Kidney (tissue), 14 donors: ENCODE results near the gene PTPRJ. TPM values are rescaled to one million over a fixed set of nuclear protein-coding genes. Genes with fewer than 3 reads are reported as not detected.

Experiments
- DNase-seq, 5 donors: peaks; one replicate each; pipeline ENCODE4 v3.0.0-alpha.2; 2013 to 2020
- FAIRE-seq: peaks from 2 replicates; lab custom pipeline; 2012; peaks lifted over from hg19 to GRCh38; lab: Jason Lieb, UNC
- H3K27ac ChIP-seq, 2 donors: one replicate each; pipeline ENCODE4 v1.7.0; 2013; ENCODE audit warnings: low read depth in 2 of 2, low read length in 2 of 2, inconsistent platforms in 1 of 2
- H3K27me3 ChIP-seq: one replicate; pipeline ENCODE4 v1.7.1; 2013; ENCODE audit warnings: low read length, inconsistent platforms; ENCODE audit not compliant: control insufficient read depth, insufficient read depth
- H3K36me3 ChIP-seq, 3 donors: one replicate each; pipeline versions ENCODE4 v1.7.0 to v1.7.1; 2013; ENCODE audit warnings: low read length in 3 of 3, control low read depth in 1 of 3, inconsistent platforms in 1 of 3; ENCODE audit not compliant: insufficient read depth in 3 of 3, control insufficient read depth in 2 of 3
- H3K4me1 ChIP-seq, 3 donors: one replicate each; pipeline versions ENCODE4 v1.7.0 to v1.7.1; 2013; ENCODE audit warnings: low read length in 3 of 3, inconsistent platforms in 1 of 3, low read depth in 1 of 3; ENCODE audit not compliant: control insufficient read depth in 2 of 3, insufficient read depth in 2 of 3
- H3K4me3 ChIP-seq, 3 donors: one replicate each; pipeline versions ENCODE4 v1.7.0 to v1.8.1; 2013; ENCODE audit warnings: low read length in 3 of 3, control low read depth in 1 of 3, inconsistent platforms in 1 of 3
- H3K9ac ChIP-seq, 3 donors: one replicate each; pipeline versions ENCODE4 v1.7.0 to v1.7.1; 2013; ENCODE audit warnings: low read length in 3 of 3, control low read depth in 1 of 3, inconsistent platforms in 1 of 3
- H3K9me3 ChIP-seq, 3 donors: one replicate each; pipeline versions ENCODE4 v1.7.0 to v1.7.1; 2013; ENCODE audit warnings: low read length in 3 of 3, control low read depth in 1 of 3, inconsistent platforms in 1 of 3; ENCODE audit not compliant: control insufficient read depth in 2 of 3, insufficient read depth in 1 of 3
- intact Hi-C: fragments of 100-400 bp; cut with DNase I; formaldehyde crosslinking; loops from one replicate; pipeline ENCODE4 v1.11.1; 2022
- polyA plus RNA-seq: library from polyadenylated mRNA; stranded (reverse); fragments of 350-450 nt; fragmentation: Illumina TruSeq; extraction: RNeasy Lipid Tissue Mini Kit (QIAGEN cat#74804); gene quantifications from one replicate; pipeline ENCODE4 v1.2.3, GENCODE V29; 2014; ENCODE audit warnings: low read depth, low replicate concordance; ENCODE audit not compliant: insufficient read depth
- total RNA-seq: library from RNA; stranded (reverse); fragmentation: NEBNext Ultra II Directional; extraction: Animal tissue kit (Norgen Biotek cat#: 25700); gene quantifications from one replicate; pipeline ENCODE4 v1.2.1, GENCODE V29; 2021
- TF ChIP-seq, protein P1 (sequence below): IDR thresholded peaks from 3 replicates; pipeline ENCODE4 v1.5.1; 2012; ENCODE audit warnings: mild to moderate bottlenecking, moderate library complexity, borderline replicate concordance; ENCODE audit not compliant: insufficient read depth; ENCODE audit errors: extremely low read depth
- donor health status: control.
- donor health status: control.
- donor health status: control.
- donor health status: control.
- donor health status: control.
- donor health status: DM: yes; HTN: yes; CAD: no.
- donor health status: Normal renal cell carcinoma (clear cell type).

The PTPRJ gene
- total and polyA plus RNA-seq, 2 donors from 2014 or later, result 9.2 to 80.5 TPM

DNA sequence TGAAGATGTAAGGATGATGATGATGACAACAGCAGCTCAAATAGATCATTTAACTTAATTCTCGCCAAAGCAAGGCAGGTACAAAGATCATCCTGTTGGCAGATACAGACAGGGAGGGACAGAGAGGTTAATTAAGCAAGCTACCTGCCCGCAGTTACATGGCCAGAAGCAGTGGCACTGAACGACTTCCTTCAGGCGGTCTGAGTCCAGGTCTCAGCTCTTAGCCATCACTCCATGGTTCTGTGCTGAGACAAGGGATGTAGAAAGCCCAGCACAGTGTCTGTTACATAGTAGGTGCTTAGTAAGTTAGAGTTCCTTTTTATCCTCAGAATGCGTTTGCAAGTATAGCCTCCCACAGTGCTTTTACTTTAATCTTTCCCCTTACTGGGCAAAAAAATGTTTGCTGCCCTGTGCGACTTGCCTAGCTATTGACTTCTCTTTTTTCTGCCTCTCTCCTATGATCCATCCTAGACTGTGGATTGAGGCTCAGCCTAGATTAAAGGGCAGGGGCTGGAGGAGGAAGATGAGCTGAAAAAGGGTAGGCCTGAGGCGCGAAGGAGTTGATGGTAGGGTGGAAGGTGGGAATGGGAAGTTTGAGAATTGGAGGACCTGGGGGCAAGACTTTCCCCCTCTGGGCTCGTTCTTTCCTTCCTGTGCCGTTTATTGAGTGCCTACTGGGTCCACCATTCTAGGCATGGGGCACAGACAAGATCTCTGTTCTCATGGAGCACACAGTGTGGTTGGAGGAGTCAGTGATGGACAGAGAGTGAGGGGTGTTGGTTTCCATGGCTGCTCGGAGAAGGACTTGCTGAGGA, 128.1 kb downstream of the PTPRJ start:
- Histone ChIP-seq H3K27me3 (no peaks in the 10 kb centered on the region), H3K9me3 (no peaks in the 10 kb centered on the region), H3K9ac (no peak overlapping the region), H3K27ac (peak overlapping the region in 1 of 2 donors; percentile 57), H3K4me3 (no peak overlapping the region), H3K4me1 (peaks cover 2 to 25% (median 19%) of the 10 kb centered on the region in 3 donors), H3K36me3 (no peaks in the 10 kb centered on the region)
- no peak for FAIRE-seq
- TF ChIP-seq, protein P1, sequence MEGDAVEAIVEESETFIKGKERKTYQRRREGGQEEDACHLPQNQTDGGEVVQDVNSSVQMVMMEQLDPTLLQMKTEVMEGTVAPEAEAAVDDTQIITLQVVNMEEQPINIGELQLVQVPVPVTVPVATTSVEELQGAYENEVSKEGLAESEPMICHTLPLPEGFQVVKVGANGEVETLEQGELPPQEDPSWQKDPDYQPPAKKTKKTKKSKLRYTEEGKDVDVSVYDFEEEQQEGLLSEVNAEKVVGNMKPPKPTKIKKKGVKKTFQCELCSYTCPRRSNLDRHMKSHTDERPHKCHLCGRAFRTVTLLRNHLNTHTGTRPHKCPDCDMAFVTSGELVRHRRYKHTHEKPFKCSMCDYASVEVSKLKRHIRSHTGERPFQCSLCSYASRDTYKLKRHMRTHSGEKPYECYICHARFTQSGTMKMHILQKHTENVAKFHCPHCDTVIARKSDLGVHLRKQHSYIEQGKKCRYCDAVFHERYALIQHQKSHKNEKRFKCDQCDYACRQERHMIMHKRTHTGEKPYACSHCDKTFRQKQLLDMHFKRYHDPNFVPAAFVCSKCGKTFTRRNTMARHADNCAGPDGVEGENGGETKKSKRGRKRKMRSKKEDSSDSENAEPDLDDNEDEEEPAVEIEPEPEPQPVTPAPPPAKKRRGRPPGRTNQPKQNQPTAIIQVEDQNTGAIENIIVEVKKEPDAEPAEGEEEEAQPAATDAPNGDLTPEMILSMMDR, result no peak
- intact Hi-C loops, result loop anchor here (5.0 kb wide), 1 partner anchor 176 kb away; no protein-coding TSS in a partner anchor
- peak in 1 of 5 donors; percentile 5 for DNase-seq

DNA sequence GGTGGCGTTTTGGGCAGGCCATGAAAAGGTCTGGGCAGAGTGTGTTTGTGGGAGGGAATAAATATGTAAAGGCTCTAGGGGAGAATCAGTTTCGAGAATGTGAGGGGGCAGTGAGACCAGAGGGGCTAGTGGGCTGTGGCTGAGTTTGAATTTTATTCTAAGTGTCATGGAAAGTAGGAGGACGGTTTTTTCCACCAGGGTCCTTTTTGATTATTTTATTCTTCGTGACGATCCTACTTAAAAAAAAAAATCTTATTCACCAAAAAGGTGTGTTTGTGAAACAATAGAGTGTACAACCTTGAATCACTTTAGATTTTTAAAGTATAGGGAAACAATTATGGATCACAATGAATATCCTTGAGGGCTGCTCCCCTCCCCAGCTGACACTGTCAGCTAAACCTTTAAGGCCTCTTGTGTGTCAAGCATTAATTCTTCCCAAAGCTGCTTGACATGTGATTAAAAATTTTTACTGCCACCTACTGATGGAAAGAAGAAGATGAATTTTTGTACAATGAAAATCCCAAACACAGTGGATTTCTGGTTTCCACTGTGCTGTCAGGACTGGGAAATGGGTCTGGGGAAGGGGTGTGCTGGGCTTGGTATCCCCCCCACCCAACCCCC, 128.8 kb downstream of the PTPRJ start:
- Histone ChIP-seq H3K4me3 (no peak overlapping the region), H3K36me3 (no peaks in the 10 kb centered on the region)

DNA sequence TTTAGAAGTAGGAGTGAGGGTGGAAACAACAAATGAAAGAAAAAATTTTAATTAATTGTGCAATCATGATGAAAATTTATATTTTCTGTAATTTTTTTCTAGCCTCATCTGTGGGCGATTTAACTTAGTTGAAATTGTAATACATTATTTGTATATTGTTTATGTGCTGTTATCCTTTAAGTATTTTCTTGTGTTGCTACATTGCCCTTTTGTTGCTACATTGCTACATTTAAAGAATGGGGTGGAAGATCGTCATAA, 130.1 kb downstream of the PTPRJ start:
- Histone ChIP-seq H3K27me3 (no peaks in the 10 kb centered on the region), H3K27ac (no peak overlapping the region), H3K4me1 (peaks cover under 1 to 15% (median 2%) of the 10 kb centered on the region in 3 donors), H3K4me3 (no peak overlapping the region), H3K9me3 (peaks cover 0 to 4% (median 2%) of the 10 kb centered on the region in 3 donors), H3K36me3 (no peaks in the 10 kb centered on the region), H3K9ac (no peak overlapping the region)
- TF ChIP-seq, protein P1, result no peak
- FAIRE-seq (no peak), DNase-seq (no peak)
- intact Hi-C loops, result no loop called here

More for the DNA sequence above, 128.8 kb downstream of the PTPRJ start:
- intact Hi-C loops, result loop anchor here (5.0 kb wide), 1 partner anchor 177 kb away; no protein-coding TSS in a partner anchor
- no peak for FAIRE-seq
- Histone ChIP-seq H3K27me3 (no peaks in the 10 kb centered on the region), H3K4me1 (peaks cover 2 to 21% (median 11%) of the 10 kb centered on the region in 3 donors), H3K27ac (peak overlapping the region; percentile 26 to 70), H3K9me3 (no peaks in the 10 kb centered on the region), H3K9ac (no peak overlapping the region)
- TF ChIP-seq, protein P1, result peak; percentile 52
- peak in 2 of 5 donors; percentile 76 to 81 for DNase-seq
